ENCODE data around the gene PLCL2. TPM values are rescaled to one million over a fixed set of nuclear protein-coding genes. Genes with fewer than 3 reads are reported as not detected.

Gene PLCL2
- total and polyA plus RNA-seq, 11 donors, result 10.4 to 80.9 (median 53.0) TPM

GRCh38 chr3:17014284-17014683 is 129.5 kb downstream of the PLCL2 start:
- H3K27me3 ChIP-seq, result no peaks in the 10 kb centered on the region
- TF ChIP-seq CTCF (IDR thresholded peaks at IDR 0.05) (no peak), POLR2A (IDR thresholded peaks at IDR 0.05) (no peak)
- no peak overlapping the region for H3K4me3 ChIP-seq
- WGBS, 4 donors, result 96 to 99% (median 98%) methylated on average over 2 of the region's 2 CpGs
- ATAC-seq (no peak), DNase-seq (no peak)
- intact Hi-C loops (cut with DNase I), result no loop called here
- H3K27ac ChIP-seq, result no peak overlapping the region
- H3K4me1 ChIP-seq, result peaks cover 0 to 35% (median 9%) of the 10 kb centered on the region in 12 donors
- no peaks in the 10 kb centered on the region for H3K9me3 ChIP-seq
- H3K36me3 ChIP-seq, result peaks cover 0 to 69% (median 45%) of the 10 kb centered on the region in 9 donors

- H3K27ac ChIP-seq, result no peak overlapping the region
- no peak for ATAC-seq
- DNase-seq, result no peak
- intact Hi-C loops (cut with DNase I), result no loop called here
- H3K27me3 ChIP-seq, result no peaks in the 10 kb centered on the region
- H3K4me3 ChIP-seq, result no peak overlapping the region
- no peaks in the 10 kb centered on the region for H3K9me3 ChIP-seq
- H3K36me3 ChIP-seq, result peaks cover 0 to 65% (median 44%) of the 10 kb centered on the region in 9 donors
- 84 to 91% (median 87%) methylated on average over 8 of the region's 8 CpGs for WGBS, 4 donors
- peaks cover 0 to 35% (median 9%) of the 10 kb centered on the region in 12 donors for H3K4me1 ChIP-seq
- TF ChIP-seq CTCF (IDR thresholded peaks at IDR 0.05), result no peak
- no peak for TF ChIP-seq POLR2A (IDR thresholded peaks at IDR 0.05)
Measured at GRCh38 chr3:17014709-17015108, 130.0 kb downstream of the PLCL2 start.

GRCh38 chr3:17021614-17022013 is 136.9 kb downstream of the PLCL2 start:
- H3K36me3 ChIP-seq, result peaks cover 0 to 10% (median 0%) of the 10 kb centered on the region in 9 donors
- DNase-seq (no peak), ATAC-seq (no peak)
- H3K4me3 ChIP-seq, result no peak overlapping the region
- intact Hi-C loops (cut with DNase I), result loop anchor here in 1 of 10 donors (10.0 kb wide), 1 partner anchor 257 kb away; no protein-coding TSS in a partner anchor
- no peak for TF ChIP-seq POLR2A (IDR thresholded peaks at IDR 0.05)
- no peak for TF ChIP-seq CTCF (IDR thresholded peaks at IDR 0.05)
- H3K4me1 ChIP-seq, result peaks cover 0 to 11% (median 4%) of the 10 kb centered on the region in 12 donors
- no peaks in the 10 kb centered on the region for H3K27me3 ChIP-seq
- H3K27ac ChIP-seq, result no peak overlapping the region
- no peaks in the 10 kb centered on the region for H3K9me3 ChIP-seq
- WGBS, 4 donors, result 90 to 100% (median 97%) methylated on average over 1 of the region's 1 CpG

GRCh38 chr3:17023006-17023664 is 138.4 kb downstream of the PLCL2 start:
- peak in 3 of 4 donors; percentile 28 to 82 (median 67) for ATAC-seq

More at GRCh38 chr3:17023006-17023664, 138.4 kb downstream of the PLCL2 start:
- DNase-seq, result no peak
- intact Hi-C loops (cut with DNase I), result loop anchor here in 1 of 10 donors (10.0 kb wide), 1 partner anchor 258 kb away; no protein-coding TSS in a partner anchor
- H3K27me3 ChIP-seq, result no peaks in the 10 kb centered on the region
- peaks cover 0 to 6% (median 0%) of the 10 kb centered on the region in 9 donors for H3K36me3 ChIP-seq
- peaks cover 0 to 20% (median 6%) of the 10 kb centered on the region in 12 donors for H3K4me1 ChIP-seq
- H3K27ac ChIP-seq, result peak overlapping the region in 1 of 12 donors; percentile 11
- H3K9me3 ChIP-seq, result no peaks in the 10 kb centered on the region
- no peak overlapping the region for H3K4me3 ChIP-seq
- no peak for TF ChIP-seq POLR2A (IDR thresholded peaks at IDR 0.05)
- no peak for TF ChIP-seq CTCF (IDR thresholded peaks at IDR 0.05)
- WGBS, 4 donors, result 57 to 68% (median 65%) methylated on average over 6 of the region's 6 CpGs
